WTC11 (cell line): ENCODE data around the gene PIP4K2A.

Source experiments
- SMAD4 ChIP-seq: sonication (generic); formaldehyde crosslinking; IDR thresholded peaks from 2 replicates; pipeline ENCODE4 v1.8.0; 2022; ENCODE audit warnings: mild to moderate bottlenecking, missing genetic modification reagents
- SP1 ChIP-seq: sonication (generic); formaldehyde crosslinking; conservative IDR thresholded peaks from 2 replicates; pipeline ENCODE4 v1.8.1; 2022; ENCODE audit warnings: missing genetic modification reagents
- ZBTB21 ChIP-seq: sonication (generic); formaldehyde crosslinking; IDR thresholded peaks from 2 replicates; pipeline ENCODE4 v1.8.1; 2023; ENCODE audit warnings: mild to moderate bottlenecking, missing genetic modification reagents, borderline replicate concordance
- TF ChIP-seq, protein P1 (sequence below): sonication (generic); formaldehyde crosslinking; IDR thresholded peaks from 2 replicates; pipeline ENCODE4 v1.8.0; 2022; ENCODE audit warnings: mild to moderate bottlenecking, missing genetic modification reagents
- TF ChIP-seq, protein P2 (sequence below): sonication (generic); formaldehyde crosslinking; IDR thresholded peaks from 2 replicates; pipeline ENCODE4 v1.8.1; 2022; ENCODE audit warnings: mild to moderate bottlenecking, moderate library complexity, missing genetic modification reagents
- TF ChIP-seq, protein P3 (sequence below): fragments of 200-600 bp; IDR thresholded peaks from 2 replicates; pipeline ENCODE4 v1.8.0; 2022; ENCODE audit warnings: antibody characterized with exemption
- TF ChIP-seq, protein P4 (sequence below): sonication (generic); formaldehyde crosslinking; IDR thresholded peaks from 2 replicates; pipeline ENCODE4 v1.8.1; 2022; ENCODE audit warnings: low read depth, mild to moderate bottlenecking, moderate library complexity, missing genetic modification reagents, borderline replicate concordance
- TF ChIP-seq, protein P5 (sequence below): sonication (generic); formaldehyde crosslinking; IDR thresholded peaks from 2 replicates; pipeline ENCODE4 v1.8.0; 2022; ENCODE audit warnings: mild to moderate bottlenecking, missing genetic modification reagents
- TF ChIP-seq, protein P6 (sequence below): sonication (generic); formaldehyde crosslinking; IDR thresholded peaks from 2 replicates; pipeline ENCODE4 v1.8.0; 2023; ENCODE audit warnings: missing genetic modification reagents

DNA sequence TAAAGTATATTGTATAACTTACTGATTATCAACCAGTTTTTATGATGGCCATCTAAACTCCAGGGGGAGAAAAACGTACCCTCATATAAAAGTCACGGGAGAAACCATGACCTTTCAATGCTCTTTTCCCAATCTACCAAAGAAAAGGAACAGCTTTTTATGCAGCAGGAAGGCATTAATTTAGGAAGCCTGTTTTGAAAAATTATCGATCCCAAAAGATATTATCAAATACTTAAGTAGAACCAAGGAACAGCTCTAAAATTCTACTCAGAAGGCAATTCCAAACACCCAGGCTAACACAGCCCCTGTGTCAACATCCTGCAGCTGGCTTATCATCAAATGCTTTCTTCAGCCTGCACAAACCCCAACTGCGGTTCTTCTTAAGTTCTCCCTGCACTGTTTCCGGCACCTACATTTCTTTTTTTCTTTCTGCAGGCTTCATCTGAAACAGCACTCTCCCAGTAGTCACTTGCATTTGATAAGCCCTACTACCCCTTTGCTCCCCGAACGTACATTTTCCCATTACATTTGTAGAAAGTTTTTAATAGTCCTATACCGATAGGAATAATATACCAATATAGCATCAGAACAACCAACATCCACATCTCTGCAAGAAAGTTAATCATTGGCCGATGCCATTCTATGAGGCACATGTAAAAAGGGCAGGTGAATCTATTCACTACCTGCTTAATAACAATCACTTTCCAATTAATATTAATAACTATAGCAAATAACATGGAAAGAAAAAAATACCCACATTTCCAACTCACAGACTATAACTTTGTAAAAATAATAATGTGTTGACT is 47.9 kb downstream of the PIP4K2A start:
- TF ChIP-seq, protein P1, sequence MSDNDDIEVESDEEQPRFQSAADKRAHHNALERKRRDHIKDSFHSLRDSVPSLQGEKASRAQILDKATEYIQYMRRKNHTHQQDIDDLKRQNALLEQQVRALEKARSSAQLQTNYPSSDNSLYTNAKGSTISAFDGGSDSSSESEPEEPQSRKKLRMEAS (CRISPR knock-in tag) = no peak
- TF ChIP-seq, protein P2, sequence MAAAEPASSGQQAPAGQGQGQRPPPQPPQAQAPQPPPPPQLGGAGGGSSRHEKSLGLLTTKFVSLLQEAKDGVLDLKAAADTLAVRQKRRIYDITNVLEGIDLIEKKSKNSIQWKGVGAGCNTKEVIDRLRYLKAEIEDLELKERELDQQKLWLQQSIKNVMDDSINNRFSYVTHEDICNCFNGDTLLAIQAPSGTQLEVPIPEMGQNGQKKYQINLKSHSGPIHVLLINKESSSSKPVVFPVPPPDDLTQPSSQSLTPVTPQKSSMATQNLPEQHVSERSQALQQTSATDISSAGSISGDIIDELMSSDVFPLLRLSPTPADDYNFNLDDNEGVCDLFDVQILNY (CRISPR knock-in tag) = no peak
- TF ChIP-seq, protein P3, sequence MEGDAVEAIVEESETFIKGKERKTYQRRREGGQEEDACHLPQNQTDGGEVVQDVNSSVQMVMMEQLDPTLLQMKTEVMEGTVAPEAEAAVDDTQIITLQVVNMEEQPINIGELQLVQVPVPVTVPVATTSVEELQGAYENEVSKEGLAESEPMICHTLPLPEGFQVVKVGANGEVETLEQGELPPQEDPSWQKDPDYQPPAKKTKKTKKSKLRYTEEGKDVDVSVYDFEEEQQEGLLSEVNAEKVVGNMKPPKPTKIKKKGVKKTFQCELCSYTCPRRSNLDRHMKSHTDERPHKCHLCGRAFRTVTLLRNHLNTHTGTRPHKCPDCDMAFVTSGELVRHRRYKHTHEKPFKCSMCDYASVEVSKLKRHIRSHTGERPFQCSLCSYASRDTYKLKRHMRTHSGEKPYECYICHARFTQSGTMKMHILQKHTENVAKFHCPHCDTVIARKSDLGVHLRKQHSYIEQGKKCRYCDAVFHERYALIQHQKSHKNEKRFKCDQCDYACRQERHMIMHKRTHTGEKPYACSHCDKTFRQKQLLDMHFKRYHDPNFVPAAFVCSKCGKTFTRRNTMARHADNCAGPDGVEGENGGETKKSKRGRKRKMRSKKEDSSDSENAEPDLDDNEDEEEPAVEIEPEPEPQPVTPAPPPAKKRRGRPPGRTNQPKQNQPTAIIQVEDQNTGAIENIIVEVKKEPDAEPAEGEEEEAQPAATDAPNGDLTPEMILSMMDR = no peak
- TF ChIP-seq SMAD4 (CRISPR knock-in tag) (no peak), ZBTB21 (no peak), SP1 (CRISPR knock-in tag) (no peak)
- TF ChIP-seq, protein P4, sequence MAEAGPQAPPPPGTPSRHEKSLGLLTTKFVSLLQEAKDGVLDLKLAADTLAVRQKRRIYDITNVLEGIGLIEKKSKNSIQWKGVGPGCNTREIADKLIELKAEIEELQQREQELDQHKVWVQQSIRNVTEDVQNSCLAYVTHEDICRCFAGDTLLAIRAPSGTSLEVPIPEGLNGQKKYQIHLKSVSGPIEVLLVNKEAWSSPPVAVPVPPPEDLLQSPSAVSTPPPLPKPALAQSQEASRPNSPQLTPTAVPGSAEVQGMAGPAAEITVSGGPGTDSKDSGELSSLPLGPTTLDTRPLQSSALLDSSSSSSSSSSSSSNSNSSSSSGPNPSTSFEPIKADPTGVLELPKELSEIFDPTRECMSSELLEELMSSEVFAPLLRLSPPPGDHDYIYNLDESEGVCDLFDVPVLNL (CRISPR knock-in tag) = no peak
- TF ChIP-seq, protein P5, sequence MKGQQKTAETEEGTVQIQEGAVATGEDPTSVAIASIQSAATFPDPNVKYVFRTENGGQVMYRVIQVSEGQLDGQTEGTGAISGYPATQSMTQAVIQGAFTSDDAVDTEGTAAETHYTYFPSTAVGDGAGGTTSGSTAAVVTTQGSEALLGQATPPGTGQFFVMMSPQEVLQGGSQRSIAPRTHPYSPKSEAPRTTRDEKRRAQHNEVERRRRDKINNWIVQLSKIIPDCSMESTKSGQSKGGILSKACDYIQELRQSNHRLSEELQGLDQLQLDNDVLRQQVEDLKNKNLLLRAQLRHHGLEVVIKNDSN = no peak
- TF ChIP-seq, protein P6, sequence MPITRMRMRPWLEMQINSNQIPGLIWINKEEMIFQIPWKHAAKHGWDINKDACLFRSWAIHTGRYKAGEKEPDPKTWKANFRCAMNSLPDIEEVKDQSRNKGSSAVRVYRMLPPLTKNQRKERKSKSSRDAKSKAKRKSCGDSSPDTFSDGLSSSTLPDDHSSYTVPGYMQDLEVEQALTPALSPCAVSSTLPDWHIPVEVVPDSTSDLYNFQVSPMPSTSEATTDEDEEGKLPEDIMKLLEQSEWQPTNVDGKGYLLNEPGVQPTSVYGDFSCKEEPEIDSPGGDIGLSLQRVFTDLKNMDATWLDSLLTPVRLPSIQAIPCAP (CRISPR knock-in tag) = no peak
